ENCODE measurements around the gene ANO6. TPM values are rescaled to one million over a fixed set of nuclear protein-coding genes. Genes with fewer than 3 reads are reported as not detected.
A peak's percentile ranks its signal among the peaks of the same experiment; 100 is the strongest.

ANO6 gene
- total RNA-seq, 1 experiment from 2014 or later: 52.7 TPM

DNA sequence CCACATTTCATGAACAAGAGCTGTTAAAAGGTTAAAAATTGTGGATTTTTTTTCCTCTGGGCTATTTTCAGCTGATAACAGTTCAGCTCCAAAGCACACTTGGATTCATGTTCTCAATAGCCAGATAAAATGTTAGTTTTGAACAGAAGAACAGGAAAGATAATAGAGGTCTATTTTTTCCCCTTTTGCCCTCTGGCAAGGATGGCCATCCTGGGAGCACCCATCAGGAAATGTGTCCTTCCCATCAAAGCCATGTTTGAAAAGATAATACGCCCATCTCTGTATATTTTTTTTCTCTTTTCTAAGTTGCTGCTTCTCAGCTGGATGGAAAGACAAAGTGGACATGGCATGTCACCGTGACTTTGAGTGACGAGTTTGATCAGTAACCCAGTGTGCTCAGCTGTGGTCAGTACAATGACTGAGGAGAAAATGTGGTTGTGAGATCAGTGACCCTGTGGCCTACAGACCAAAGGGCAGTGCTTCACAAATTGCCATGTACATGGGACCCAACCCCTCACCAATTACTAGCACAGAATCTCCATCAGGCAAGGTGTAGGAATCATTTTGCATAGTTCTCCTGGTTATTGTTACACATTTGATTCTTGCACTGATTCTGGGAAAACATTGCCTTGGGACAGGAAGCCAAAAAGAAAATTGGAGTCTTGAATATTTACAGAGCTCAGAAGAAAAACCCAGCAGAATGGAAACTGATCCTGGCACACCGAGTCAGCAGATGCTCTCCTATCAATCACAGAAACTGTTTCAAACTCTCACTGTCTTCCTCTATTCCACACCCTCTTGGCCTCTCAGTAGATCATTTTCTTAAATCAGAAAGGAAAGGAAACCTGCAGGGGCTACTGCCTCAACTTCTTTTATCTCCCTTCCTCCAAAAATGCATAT is 64.3 kb downstream of the ANO6 start:
- DNase-seq (ENCODE audit: low read depth): no peak

DNA sequence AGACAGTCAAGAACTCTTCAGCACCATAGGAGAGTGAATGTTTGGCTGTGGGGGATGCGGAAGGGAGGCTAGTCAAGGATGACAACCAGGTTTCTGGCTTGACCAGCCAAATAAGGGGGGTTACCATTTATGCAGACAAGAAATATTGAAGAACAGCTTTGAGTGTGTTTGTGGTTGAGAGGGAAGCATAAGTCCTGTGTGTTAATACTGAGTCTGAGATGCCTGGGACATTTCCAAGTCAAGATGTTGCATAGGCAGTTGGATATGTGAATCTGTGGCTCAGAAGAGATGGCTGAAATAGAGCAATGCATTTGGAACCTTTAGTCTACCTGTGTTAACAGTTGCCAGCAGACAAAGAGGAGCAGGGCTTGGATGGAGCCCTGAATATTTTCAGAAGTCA is 66.1 kb downstream of the ANO6 start:
- DNase-seq (ENCODE audit: low read depth): no peak

- no peak for DNase-seq (ENCODE audit: low read depth)
Observed at GRCh38 chr12:45282411-45282810, 66.5 kb downstream of the ANO6 start.

DNA sequence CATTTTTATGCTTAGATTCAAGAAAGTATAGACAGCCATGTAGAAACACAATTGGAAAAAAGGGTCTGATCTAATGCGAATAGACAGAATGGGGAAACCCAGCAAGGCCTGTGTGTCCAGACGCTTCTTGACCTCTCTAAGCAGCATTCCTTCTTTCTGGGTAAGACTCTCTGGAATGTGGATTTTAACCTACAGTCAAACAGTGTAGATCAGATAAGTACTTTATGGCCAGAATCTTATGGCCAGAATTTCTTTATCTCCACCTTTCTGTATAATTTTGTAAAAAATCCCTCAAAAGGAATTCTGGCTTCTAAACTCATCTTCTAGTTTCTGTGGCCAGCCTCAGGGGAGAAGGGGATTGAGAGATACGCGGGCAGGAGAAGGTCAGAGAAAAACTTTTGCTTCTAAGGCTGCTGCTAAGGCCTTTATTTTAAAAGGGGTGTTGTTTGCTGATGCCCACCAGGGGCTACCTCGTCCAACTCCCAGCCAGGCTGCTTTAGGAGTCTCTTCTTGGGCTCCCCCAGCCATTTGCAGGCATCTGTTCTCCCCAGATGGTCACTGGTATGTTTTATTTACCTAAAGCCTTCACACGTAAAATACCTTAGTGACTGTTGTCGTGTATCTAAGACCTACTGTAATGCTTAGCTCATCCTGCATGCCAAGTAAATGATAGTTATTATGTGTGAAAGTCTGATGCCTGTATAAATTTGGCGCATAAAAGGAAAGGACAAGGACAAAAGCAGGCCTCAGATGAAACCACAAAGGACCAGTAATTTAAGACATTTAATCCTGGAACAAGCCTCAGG is 68.4 kb downstream of the ANO6 start:
- peak; percentile 57 for DNase-seq (ENCODE audit: low read depth)

- no peak for DNase-seq (ENCODE audit: low read depth)
Observed at GRCh38 chr12:45285717-45286116, 69.8 kb downstream of the ANO6 start.

DNA sequence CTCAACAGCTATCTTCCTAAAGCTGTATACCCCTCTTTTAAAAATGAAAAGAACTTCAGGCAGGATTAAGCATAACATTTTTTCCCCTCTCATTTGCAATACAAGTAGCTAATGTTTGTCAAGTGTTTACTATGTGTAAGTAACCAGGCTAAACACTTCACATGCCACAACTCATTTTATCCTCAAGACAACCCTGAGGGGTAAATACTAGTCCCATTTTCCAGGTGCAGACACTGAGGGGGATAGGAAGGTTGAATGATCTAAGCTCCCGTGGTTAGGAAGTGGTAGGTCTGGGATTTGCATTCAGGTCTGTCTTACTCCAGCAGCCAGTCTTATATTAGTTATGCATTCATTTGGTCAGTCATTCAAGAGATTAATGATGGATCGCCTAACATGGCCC is 70.7 kb downstream of the ANO6 start:
- no peak for DNase-seq (ENCODE audit: low read depth)

- DNase-seq (ENCODE audit: low read depth): no peak
Observed at GRCh38 chr12:45289245-45290215, 73.6 kb downstream of the ANO6 start.

DNA sequence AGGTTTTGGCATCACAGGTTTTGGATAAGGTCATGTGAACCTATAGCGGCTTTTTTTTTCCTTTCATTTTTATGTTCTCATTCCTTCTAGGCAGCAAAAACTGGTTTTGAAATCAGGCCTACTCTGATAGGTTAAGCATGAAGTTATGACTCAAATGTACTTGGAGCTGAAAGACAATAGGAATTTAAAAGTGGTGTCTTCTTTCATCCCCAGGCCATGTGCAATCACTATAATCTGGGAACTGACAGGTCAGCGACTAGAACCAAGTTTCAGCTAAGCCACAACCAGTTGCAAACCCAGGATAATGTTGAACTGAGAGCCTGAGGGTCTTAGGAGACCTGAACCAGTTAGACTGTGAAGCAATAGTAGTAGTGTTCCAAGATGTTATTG is 74.3 kb downstream of the ANO6 start:
- peak; percentile 36 for DNase-seq (ENCODE audit: low read depth)

GRCh38 chr12:45291518-45291917 is 75.6 kb downstream of the ANO6 start:
- DNase-seq (ENCODE audit: low read depth): no peak

DNA sequence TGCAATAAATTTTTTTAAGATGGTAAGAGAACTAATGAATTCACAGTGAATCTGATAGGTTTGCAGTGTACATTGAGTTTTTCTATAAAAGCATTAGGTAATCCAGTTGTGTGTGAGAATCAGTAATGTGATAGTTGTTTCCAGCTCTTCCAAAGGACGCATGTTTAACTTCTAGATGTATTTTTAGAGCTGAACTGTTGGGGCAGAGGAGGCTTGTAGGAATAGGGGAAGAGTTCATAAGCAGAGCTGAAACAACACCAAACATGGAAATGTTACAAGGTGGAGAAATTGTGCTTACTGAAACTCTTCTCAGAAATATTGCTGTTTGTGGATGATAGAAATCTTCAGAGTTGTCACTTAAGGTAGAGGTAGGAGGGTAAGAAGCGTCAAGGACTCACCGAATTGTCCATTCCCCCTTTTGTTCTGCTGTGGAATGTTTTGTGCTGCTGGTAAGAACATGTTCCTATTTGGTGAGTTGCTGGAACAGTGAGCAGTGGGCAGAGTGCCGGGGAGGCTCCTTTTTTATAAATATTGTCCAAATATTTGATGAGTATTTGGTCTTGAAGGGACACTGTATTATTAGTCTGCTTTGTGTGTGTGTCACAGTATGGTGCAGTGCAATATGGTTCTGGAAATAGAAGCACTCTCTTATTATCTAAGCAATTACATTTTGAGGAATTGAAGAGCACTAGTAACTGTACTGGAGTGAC is 76.7 kb downstream of the ANO6 start:
- no peak for DNase-seq (ENCODE audit: low read depth)

GRCh38 chr12:45294906-45295305 is 79.0 kb downstream of the ANO6 start:
- DNase-seq (ENCODE audit: low read depth): no peak

DNA sequence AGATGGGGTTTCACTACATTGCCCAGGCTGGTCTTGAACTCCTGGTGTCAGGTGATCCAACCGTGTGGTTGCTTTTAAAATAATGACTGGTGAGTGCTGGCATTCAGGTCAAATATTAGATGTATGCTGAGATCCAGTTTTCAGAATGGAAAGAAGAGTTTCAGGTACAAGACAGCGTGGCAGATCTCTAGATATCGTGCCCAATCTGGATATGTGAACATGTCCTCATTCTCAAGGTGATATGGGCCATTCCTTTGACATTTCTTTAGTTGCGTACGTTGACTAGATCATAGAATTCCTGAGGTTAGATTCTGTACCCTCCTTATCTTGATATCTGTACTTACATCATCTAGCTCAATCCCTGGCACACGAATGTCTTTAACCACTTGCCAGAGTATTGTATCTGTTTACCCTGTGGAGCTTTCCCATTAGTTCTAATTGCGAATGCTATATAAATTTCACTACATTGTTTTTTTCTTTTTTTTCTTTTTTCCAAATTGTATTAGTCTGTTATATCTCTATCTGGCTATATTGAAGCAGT is 80.2 kb downstream of the ANO6 start:
- no peak for DNase-seq (ENCODE audit: low read depth)

DNA sequence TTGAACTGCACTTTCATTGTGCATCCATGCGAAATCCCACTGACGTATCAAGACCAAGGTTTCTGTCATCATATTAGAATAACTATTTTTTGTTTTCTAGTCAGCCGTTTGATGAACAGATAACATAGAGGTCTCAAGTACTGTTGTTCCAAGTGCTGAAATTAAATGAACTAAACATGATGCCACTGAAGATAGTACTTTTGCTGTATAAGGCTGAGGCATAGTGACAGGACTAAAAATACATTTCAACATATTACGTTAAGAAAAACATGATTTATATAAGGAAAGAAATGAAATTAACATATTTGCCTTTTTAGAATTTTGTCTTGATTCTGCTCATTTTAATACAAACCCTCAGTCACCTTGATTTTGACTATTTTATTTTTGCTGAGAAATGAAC is 82.2 kb downstream of the ANO6 start:
- no peak for DNase-seq (ENCODE audit: low read depth)

DNA sequence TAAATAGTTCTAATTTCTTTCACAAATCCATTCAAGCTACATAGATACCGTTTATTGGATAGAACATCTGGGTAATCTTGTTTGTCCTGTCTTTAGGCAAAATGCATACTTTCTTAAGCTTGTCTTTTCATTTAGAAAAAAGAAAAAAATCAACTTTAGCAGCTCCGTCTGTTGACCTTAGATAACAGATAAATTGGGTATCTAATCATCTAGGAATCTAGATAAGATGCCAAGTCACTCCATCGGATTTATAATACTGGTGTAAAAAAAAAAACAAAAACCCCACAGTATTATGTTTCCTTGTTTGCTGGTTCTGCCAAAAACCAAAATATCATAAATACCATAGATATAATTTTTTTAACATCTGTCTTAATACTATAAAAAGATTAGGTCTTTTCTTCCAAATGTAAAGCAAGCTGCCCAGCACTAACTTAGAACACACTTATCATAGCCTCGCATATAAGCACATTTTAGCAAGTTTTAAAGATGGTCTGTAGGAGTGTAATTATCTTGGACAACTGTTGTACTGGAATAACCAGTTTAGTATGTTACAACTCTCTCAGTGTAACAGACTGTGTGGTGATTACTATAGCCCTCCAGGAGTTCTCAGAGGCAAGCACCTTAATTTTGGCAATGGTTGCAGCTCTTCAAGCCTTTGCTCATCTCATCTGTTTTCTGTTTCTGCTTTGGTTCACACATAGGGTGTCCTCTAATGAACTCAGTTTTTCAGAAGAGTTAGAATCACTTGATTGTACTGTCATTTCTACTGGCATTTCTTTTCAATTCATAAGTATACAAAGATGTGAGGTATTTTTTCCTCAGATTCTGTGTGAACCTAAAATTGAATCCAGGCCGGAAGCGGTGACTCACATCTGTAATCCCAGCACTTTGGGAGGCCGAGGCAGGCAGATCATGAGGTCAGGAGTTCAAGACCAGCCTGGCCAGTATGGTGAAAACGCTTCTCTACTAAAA is 83.1 kb downstream of the ANO6 start:
- DNase-seq (ENCODE audit: low read depth): peak; percentile 43

DNA sequence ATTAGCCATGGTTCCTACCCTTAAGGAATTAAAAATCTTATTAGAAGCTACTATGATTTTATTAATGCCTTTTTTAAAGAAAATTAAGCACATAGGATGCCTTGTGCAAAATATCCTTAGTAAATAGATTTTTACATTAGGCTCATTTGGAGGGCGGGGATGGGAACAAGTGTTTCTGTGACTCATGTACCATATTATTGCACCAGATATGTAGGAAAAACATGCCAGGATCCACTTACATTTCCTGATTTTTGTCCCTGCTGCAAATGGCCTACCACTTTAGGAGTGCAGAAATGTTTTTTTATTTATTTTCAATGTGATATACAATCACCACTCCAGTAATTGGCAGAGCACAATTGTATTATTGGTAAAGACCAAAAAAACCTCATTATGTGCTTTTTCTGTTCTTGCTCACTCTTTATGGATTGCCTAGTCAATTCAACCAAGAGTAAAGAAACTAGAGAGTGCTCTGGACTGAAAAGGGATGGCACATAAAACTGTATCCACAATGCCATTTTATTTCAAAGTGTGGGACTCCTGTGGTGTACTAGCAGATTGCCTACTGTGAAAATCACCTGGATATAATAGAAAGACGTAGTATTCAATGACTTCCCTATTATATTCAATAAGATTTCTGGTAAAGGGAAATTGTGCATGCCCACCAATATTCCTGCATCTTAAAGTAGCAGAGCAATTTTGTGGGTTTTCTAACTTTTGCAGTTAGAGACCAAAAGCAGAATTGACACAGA is 86.9 kb downstream of the ANO6 start:
- DNase-seq (ENCODE audit: low read depth): no peak

GRCh38 chr12:45303945-45304344 is 88.0 kb downstream of the ANO6 start:
- DNase-seq (ENCODE audit: low read depth): no peak

DNA sequence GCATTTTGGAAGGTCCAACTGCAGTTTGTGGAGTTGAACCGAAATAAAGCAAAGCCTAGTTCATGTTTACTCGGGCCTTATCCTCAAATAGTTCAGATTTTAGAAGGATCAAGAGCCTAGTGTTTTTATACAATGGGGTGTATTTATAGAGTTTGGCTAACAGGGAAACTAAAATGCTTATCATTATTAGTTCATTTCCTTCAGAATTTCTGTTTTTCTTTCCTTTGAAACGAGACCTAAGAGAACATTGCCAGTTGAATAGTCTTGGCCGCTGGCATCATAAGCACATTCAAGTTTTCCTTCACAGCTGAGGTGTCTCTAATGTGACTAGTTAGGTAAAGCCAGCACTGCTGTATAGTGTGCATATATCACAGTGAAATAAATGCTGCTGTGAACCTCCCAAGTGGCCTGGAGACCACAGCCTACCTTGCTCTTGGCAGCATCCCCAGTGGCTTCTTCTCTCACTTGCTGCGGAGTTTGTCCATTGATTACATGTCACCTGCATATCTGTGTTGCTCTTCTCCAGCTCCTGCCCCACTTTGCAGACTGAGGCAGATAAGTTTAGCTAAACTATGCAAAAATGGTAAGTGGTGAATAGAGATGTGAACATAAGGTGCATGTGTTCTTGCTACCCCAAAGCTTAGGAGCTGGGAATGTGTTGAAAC is 88.8 kb downstream of the ANO6 start:
- DNase-seq (ENCODE audit: low read depth): no peak

DNA sequence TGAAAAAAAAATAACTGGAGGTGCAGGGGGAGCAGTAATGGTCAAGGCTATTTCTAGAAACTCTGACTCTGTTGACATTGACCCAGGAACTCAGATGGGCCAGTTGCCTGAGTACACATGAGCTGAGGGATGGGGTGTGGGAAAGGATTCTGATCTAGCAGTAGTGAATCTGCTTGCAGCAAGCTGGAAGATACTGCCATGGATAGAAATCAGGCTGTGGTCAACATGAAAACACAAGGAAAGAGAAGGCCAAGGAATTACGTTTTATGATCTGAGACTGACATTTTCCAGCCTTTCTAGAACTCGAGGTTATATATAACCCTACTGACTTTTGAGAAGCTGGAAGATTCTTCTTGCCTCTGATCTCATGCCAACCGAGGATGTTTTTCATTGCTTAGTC is 90.0 kb downstream of the ANO6 start:
- DNase-seq (ENCODE audit: low read depth): no peak

All from Daoy (cell line).